Ovary (tissue), 3 donors: ENCODE data around the gene WWOX.

Source experiments
- EP300 ChIP-seq: sonication (generic); formaldehyde crosslinking; IDR thresholded peaks from one replicate; pipeline ENCODE4 v1.6.1; 2017; ENCODE audit warnings: antibody characterized with exemption
- TF ChIP-seq, protein P1 (sequence below), 3 donors: fragments of 450-650 bp in 2 of 3; fragments of 200-600 bp in 1 of 3; IDR thresholded peaks; one replicate each; pipeline versions ENCODE4 v1.5.1 to v1.8.0; 2016 to 2022; ENCODE audit warnings: antibody characterized with exemption in 3 of 3, mild to moderate bottlenecking in 1 of 3
- donor health status: DM: no; HTN: no; CAD: no.

- TF ChIP-seq, protein P1, sequence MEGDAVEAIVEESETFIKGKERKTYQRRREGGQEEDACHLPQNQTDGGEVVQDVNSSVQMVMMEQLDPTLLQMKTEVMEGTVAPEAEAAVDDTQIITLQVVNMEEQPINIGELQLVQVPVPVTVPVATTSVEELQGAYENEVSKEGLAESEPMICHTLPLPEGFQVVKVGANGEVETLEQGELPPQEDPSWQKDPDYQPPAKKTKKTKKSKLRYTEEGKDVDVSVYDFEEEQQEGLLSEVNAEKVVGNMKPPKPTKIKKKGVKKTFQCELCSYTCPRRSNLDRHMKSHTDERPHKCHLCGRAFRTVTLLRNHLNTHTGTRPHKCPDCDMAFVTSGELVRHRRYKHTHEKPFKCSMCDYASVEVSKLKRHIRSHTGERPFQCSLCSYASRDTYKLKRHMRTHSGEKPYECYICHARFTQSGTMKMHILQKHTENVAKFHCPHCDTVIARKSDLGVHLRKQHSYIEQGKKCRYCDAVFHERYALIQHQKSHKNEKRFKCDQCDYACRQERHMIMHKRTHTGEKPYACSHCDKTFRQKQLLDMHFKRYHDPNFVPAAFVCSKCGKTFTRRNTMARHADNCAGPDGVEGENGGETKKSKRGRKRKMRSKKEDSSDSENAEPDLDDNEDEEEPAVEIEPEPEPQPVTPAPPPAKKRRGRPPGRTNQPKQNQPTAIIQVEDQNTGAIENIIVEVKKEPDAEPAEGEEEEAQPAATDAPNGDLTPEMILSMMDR (IDR thresholded peaks at IDR 0.05) = no peak
- no peak for TF ChIP-seq EP300
These were observed 1071.2 kb downstream of the WWOX start for GRCh38 chr16:79170555-79171246.
